Measurements from ENCODE around the gene ERC2.

ERC2 gene

DNA sequence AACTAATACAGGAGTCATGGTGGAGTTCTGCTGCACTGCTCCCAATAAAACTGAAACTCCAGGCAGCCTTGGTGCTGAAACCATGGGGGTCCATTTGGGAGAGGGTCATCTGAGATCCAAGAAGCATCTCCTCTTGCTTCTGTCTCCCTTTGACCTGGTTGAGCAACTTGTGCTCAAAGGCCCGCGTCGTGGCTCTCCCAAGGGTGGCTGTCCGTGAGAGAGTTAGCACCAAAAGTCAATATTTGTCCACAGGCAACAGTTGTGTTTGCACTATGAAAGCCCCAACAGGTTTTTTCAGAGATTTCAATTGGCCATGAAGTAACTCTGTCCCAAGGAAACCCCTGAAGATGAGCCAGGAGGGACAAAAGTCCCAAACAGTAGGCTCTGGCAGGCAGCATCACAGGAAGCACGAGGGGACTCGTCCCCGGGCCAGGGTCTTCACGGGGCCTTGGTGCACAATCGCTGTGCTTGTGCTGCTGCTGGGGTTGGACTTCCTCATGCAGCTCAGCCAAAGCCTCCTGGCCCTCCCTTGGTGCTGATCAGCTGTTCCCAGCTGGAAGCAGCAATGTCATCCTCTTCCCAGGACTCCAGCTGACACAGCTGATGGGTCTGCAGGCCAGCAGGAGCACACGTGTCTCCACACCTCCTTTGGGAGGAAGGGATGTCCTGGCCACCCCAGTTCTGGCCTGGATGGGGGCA is 941.8 kb downstream of the ERC2 start:
- Histone ChIP-seq H3K9me3 (ENCODE audit: control insufficient read depth in 1 of 2, low read length in 2 of 2) (no peaks in the 10 kb centered on the region), H3K4me3 (ENCODE audit: low read depth in 1 of 2, low read length in 2 of 2) (no peak overlapping the region), H3K9ac (ENCODE audit: low read depth in 1 of 2, low read length in 2 of 2) (no peak overlapping the region), H3K27me3 (ENCODE audit: control insufficient read depth in 1 of 2, insufficient read depth in 2 of 2, low read length in 2 of 2) (no peaks in the 10 kb centered on the region), H3K4me1 (ENCODE audit: control insufficient read depth in 1 of 2, insufficient read depth in 2 of 2, low read length in 2 of 2) (no peaks in the 10 kb centered on the region), H3K27ac (ENCODE audit: low read depth, low read length) (no peak overlapping the region), H3K36me3 (ENCODE audit: control insufficient read depth in 1 of 2, insufficient read depth in 2 of 2, low read length in 2 of 2) (no peaks in the 10 kb centered on the region)

DNA sequence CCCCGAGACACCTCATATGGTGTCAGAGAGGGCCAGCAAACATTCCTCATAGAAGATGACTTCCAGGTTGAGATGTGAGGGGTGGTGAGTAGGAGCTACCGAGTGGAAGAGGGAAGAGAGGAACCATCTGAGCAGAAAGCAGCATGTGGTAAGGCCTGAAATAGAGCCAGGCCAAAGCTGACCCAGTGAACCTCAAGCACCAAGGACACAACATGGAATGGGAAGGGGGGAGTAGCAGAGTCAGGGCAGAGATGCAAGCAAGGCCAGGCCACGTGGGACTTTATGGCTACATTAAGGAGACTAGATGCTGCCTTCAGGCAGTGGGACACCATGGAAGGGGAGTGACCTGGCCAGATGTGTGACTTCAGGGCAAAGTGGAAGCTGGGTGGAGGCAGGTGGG is 942.8 kb downstream of the ERC2 start:
- Histone ChIP-seq H3K36me3 (ENCODE audit: control insufficient read depth in 1 of 2, insufficient read depth in 2 of 2, low read length in 2 of 2) (no peaks in the 10 kb centered on the region), H3K9ac (ENCODE audit: low read depth in 1 of 2, low read length in 2 of 2) (no peak overlapping the region), H3K4me3 (ENCODE audit: low read depth in 1 of 2, low read length in 2 of 2) (no peak overlapping the region), H3K9me3 (ENCODE audit: control insufficient read depth in 1 of 2, low read length in 2 of 2) (no peaks in the 10 kb centered on the region), H3K4me1 (ENCODE audit: control insufficient read depth in 1 of 2, insufficient read depth in 2 of 2, low read length in 2 of 2) (no peaks in the 10 kb centered on the region), H3K27ac (ENCODE audit: low read depth, low read length) (no peak overlapping the region), H3K27me3 (ENCODE audit: control insufficient read depth in 1 of 2, insufficient read depth in 2 of 2, low read length in 2 of 2) (no peaks in the 10 kb centered on the region)

GRCh38 chr3:55524565-55525244 is 943.6 kb downstream of the ERC2 start:
- no peaks in the 10 kb centered on the region for H3K9me3 ChIP-seq (ENCODE audit: control insufficient read depth in 1 of 2, low read length in 2 of 2)

GRCh38 chr3:55523471-55523870 is 944.8 kb downstream of the ERC2 start:
- H3K27ac ChIP-seq (ENCODE audit: low read depth, low read length), result no peak overlapping the region
- H3K9me3 ChIP-seq (ENCODE audit: control insufficient read depth in 1 of 2, low read length in 2 of 2), result no peaks in the 10 kb centered on the region
- no peak overlapping the region for H3K4me3 ChIP-seq (ENCODE audit: low read depth in 1 of 2, low read length in 2 of 2)
- no peaks in the 10 kb centered on the region for H3K36me3 ChIP-seq (ENCODE audit: control insufficient read depth in 1 of 2, insufficient read depth in 2 of 2, low read length in 2 of 2)
- no peak overlapping the region for H3K9ac ChIP-seq (ENCODE audit: low read depth in 1 of 2, low read length in 2 of 2)
- no peaks in the 10 kb centered on the region for H3K27me3 ChIP-seq (ENCODE audit: control insufficient read depth in 1 of 2, insufficient read depth in 2 of 2, low read length in 2 of 2)
- H3K4me1 ChIP-seq (ENCODE audit: control insufficient read depth in 1 of 2, insufficient read depth in 2 of 2, low read length in 2 of 2), result no peaks in the 10 kb centered on the region

More at GRCh38 chr3:55524565-55525244, 943.6 kb downstream of the ERC2 start:
- no peaks in the 10 kb centered on the region for H3K4me1 ChIP-seq (ENCODE audit: control insufficient read depth in 1 of 2, insufficient read depth in 2 of 2, low read length in 2 of 2)
- no peak overlapping the region for H3K4me3 ChIP-seq (ENCODE audit: low read depth in 1 of 2, low read length in 2 of 2)
- H3K36me3 ChIP-seq (ENCODE audit: control insufficient read depth in 1 of 2, insufficient read depth in 2 of 2, low read length in 2 of 2), result no peaks in the 10 kb centered on the region
- H3K27ac ChIP-seq (ENCODE audit: low read depth, low read length), result no peak overlapping the region
- no peak overlapping the region for H3K9ac ChIP-seq (ENCODE audit: low read depth in 1 of 2, low read length in 2 of 2)
- H3K27me3 ChIP-seq (ENCODE audit: control insufficient read depth in 1 of 2, insufficient read depth in 2 of 2, low read length in 2 of 2), result no peaks in the 10 kb centered on the region

- no peaks in the 10 kb centered on the region for H3K36me3 ChIP-seq (ENCODE audit: control insufficient read depth in 1 of 2, insufficient read depth in 2 of 2, low read length in 2 of 2)
- H3K9ac ChIP-seq (ENCODE audit: low read depth in 1 of 2, low read length in 2 of 2), result no peak overlapping the region
- no peaks in the 10 kb centered on the region for H3K4me1 ChIP-seq (ENCODE audit: control insufficient read depth in 1 of 2, insufficient read depth in 2 of 2, low read length in 2 of 2)
- no peak overlapping the region for H3K27ac ChIP-seq (ENCODE audit: low read depth, low read length)
- no peak overlapping the region for H3K4me3 ChIP-seq (ENCODE audit: low read depth in 1 of 2, low read length in 2 of 2)
- no peaks in the 10 kb centered on the region for H3K9me3 ChIP-seq (ENCODE audit: control insufficient read depth in 1 of 2, low read length in 2 of 2)
- H3K27me3 ChIP-seq (ENCODE audit: control insufficient read depth in 1 of 2, insufficient read depth in 2 of 2, low read length in 2 of 2), result no peaks in the 10 kb centered on the region
Observed at GRCh38 chr3:55521738-55522421, 946.4 kb downstream of the ERC2 start.

- H3K27me3 ChIP-seq (ENCODE audit: control insufficient read depth in 1 of 2, insufficient read depth in 2 of 2, low read length in 2 of 2), result no peaks in the 10 kb centered on the region
- no peak overlapping the region for H3K9ac ChIP-seq (ENCODE audit: low read depth in 1 of 2, low read length in 2 of 2)
- no peaks in the 10 kb centered on the region for H3K9me3 ChIP-seq (ENCODE audit: control insufficient read depth in 1 of 2, low read length in 2 of 2)
- H3K4me3 ChIP-seq (ENCODE audit: low read depth in 1 of 2, low read length in 2 of 2), result no peak overlapping the region
- H3K4me1 ChIP-seq (ENCODE audit: control insufficient read depth in 1 of 2, insufficient read depth in 2 of 2, low read length in 2 of 2), result no peaks in the 10 kb centered on the region
- H3K27ac ChIP-seq (ENCODE audit: low read depth, low read length), result no peak overlapping the region
- no peaks in the 10 kb centered on the region for H3K36me3 ChIP-seq (ENCODE audit: control insufficient read depth in 1 of 2, insufficient read depth in 2 of 2, low read length in 2 of 2)
Observed at GRCh38 chr3:55521064-55521737, 947.1 kb downstream of the ERC2 start.

- H3K9ac ChIP-seq (ENCODE audit: low read depth in 1 of 2, low read length in 2 of 2), result no peak overlapping the region
Observed at GRCh38 chr3:55519019-55519418, 949.2 kb downstream of the ERC2 start.

DNA sequence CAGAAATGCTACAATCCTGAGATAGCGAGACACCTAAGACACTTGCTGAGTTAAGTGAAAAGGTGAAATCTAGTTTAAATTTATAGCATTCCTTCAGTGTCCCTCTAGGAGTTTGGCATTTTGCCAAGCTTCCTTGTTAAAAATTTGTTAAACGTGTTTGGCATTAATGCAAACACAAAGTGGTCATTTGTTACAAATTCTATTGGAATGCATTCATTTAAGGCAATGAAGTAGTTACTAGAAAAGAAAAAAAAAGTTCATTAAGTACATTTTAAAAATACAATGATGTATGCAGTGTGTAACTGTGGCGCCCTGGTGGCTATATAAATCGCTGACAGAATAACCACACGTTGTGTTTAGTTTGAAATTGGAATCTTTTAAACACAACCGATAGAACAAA is 949.8 kb downstream of the ERC2 start:
- no peaks in the 10 kb centered on the region for H3K4me1 ChIP-seq (ENCODE audit: control insufficient read depth in 1 of 2, insufficient read depth in 2 of 2, low read length in 2 of 2)
- no peak overlapping the region for H3K4me3 ChIP-seq (ENCODE audit: low read depth in 1 of 2, low read length in 2 of 2)
- peaks cover 0 to 7% of the 10 kb centered on the region in 2 donors for H3K27me3 ChIP-seq (ENCODE audit: control insufficient read depth in 1 of 2, insufficient read depth in 2 of 2, low read length in 2 of 2)
- no peak overlapping the region for H3K9ac ChIP-seq (ENCODE audit: low read depth in 1 of 2, low read length in 2 of 2)
- no peaks in the 10 kb centered on the region for H3K36me3 ChIP-seq (ENCODE audit: control insufficient read depth in 1 of 2, insufficient read depth in 2 of 2, low read length in 2 of 2)
- no peaks in the 10 kb centered on the region for H3K9me3 ChIP-seq (ENCODE audit: control insufficient read depth in 1 of 2, low read length in 2 of 2)
- no peak overlapping the region for H3K27ac ChIP-seq (ENCODE audit: low read depth, low read length)

More at GRCh38 chr3:55519019-55519418, 949.2 kb downstream of the ERC2 start:
- Histone ChIP-seq H3K27ac (ENCODE audit: low read depth, low read length) (no peak overlapping the region), H3K4me3 (ENCODE audit: low read depth in 1 of 2, low read length in 2 of 2) (no peak overlapping the region), H3K4me1 (ENCODE audit: control insufficient read depth in 1 of 2, insufficient read depth in 2 of 2, low read length in 2 of 2) (no peaks in the 10 kb centered on the region), H3K9me3 (ENCODE audit: control insufficient read depth in 1 of 2, low read length in 2 of 2) (no peaks in the 10 kb centered on the region), H3K36me3 (ENCODE audit: control insufficient read depth in 1 of 2, insufficient read depth in 2 of 2, low read length in 2 of 2) (no peaks in the 10 kb centered on the region), H3K27me3 (ENCODE audit: control insufficient read depth in 1 of 2, insufficient read depth in 2 of 2, low read length in 2 of 2) (peaks cover 0 to 7% of the 10 kb centered on the region in 2 donors)

- no peak overlapping the region for H3K9ac ChIP-seq (ENCODE audit: low read depth in 1 of 2, low read length in 2 of 2)
- no peaks in the 10 kb centered on the region for H3K36me3 ChIP-seq (ENCODE audit: control insufficient read depth in 1 of 2, insufficient read depth in 2 of 2, low read length in 2 of 2)
- H3K4me3 ChIP-seq (ENCODE audit: low read depth in 1 of 2, low read length in 2 of 2), result no peak overlapping the region
- no peak overlapping the region for H3K27ac ChIP-seq (ENCODE audit: low read depth, low read length)
- H3K4me1 ChIP-seq (ENCODE audit: control insufficient read depth in 1 of 2, insufficient read depth in 2 of 2, low read length in 2 of 2), result no peaks in the 10 kb centered on the region
- peaks cover 0 to 7% of the 10 kb centered on the region in 2 donors for H3K27me3 ChIP-seq (ENCODE audit: control insufficient read depth in 1 of 2, insufficient read depth in 2 of 2, low read length in 2 of 2)
- no peaks in the 10 kb centered on the region for H3K9me3 ChIP-seq (ENCODE audit: control insufficient read depth in 1 of 2, low read length in 2 of 2)
Observed at GRCh38 chr3:55516392-55517030, 951.8 kb downstream of the ERC2 start.
